Progenitor cell of endocrine pancreas (in vitro differentiated cells): Measurements from ENCODE around the gene RLF. TPM values are rescaled to one million over a fixed set of nuclear protein-coding genes. Genes with fewer than 3 reads are reported as not detected.

Experiments
- DNase-seq: peaks from one replicate; pipeline ENCODE4 v3.0.0; 2021; ENCODE audit warnings: low spot score; ENCODE audit not compliant: unreplicated experiment
- H3K27ac Mint-ChIP-seq: 2 replicates; pipeline ENCODE4 v1.8.0; 2021; ENCODE audit warnings: mild to moderate bottlenecking, moderate library complexity, mixed read lengths
- H3K27me3 Mint-ChIP-seq: 2 replicates; pipeline ENCODE4 v1.8.0; 2021; ENCODE audit warnings: mixed read lengths
- H3K36me3 Mint-ChIP-seq: 2 replicates; pipeline ENCODE4 v1.8.0; 2022; ENCODE audit warnings: mixed read lengths; ENCODE audit not compliant: insufficient read depth
- H3K4me1 Mint-ChIP-seq: 2 replicates; pipeline ENCODE4 v1.8.0; 2021; ENCODE audit warnings: low read depth, mixed read lengths
- H3K4me3 Mint-ChIP-seq: 2 replicates; pipeline ENCODE4 v1.8.0; 2021; ENCODE audit warnings: low read depth, mild to moderate bottlenecking, moderate library complexity, mixed read lengths
- H3K9me3 Mint-ChIP-seq: 2 replicates; pipeline ENCODE4 v1.8.0; 2021; ENCODE audit warnings: low read depth, mixed read lengths
- total RNA-seq: library from RNA; stranded (reverse); gene quantifications from 2 replicates; pipeline ENCODE4 v1.2.1, GENCODE V29; 2021
- TF ChIP-seq, protein P1 (sequence below): fragments of 200-600 bp; sonication (generic); IDR thresholded peaks from one replicate; pipeline ENCODE4 v1.5.0; 2021; ENCODE audit warnings: antibody characterized with exemption, mild to moderate bottlenecking; ENCODE audit not compliant: unreplicated experiment

The RLF gene
- total RNA-seq, 1 donor from 2014 or later: 20.5 TPM

DNA sequence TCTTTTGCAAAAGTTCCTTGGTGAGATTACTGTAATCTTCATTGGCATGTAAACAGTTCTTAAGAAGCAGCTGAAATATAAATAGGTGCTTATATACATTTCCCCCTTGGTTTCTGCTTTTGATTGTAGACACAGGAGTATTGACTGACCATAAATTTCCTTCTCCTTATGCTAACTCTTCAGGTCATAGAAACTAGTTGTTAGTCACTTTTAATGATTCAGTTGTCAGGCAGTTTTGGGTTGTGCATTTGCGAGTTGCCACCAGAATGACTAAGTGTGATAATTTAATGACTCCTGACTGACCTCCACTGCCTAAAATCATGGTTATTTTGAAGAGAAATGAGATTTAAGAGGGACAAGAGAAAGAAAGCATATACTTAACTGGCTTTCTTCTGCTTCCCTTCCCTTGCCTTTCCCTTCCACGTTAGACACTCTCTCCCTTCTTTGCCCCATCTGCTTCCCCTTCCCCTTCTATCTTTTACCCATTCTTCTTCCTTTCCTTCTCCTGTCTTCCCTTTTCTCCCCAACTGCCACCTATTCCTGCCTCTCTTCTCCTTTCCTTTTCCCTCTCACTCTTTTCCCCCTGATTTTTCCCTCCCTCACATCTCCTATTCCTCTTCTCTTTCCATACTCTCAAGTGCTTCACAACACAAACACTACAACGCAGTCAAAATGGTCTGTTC lies 109.1 kb downstream of the RLF start:
- H3K4me3 Mint-ChIP-seq: no peak overlapping the region

DNA sequence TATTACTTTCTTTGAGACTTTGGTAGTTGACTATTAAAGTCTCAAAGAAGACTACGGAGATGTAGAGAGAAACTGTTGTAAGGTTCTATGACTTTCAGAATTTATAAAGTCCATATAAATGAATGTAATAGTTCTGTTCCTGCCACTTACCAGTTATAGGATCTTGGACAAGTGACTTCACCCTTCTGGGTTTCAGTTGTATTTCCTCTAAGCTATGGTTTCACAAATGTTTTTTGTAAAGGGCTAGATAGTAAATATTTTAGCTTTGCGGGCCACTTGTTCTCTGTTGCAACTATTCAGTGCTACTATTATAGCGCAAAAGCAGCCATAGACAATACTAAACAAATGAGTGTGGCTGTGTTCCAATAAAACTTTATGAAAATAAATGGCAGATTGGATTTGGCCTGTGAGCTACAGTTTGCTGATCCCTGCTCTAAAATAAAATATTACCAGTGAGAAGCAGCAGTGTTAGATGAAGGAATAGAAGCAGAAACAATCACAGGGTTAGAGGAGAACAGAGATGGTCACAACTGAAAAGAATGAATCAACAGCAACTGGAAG lies 111.5 kb downstream of the RLF start:
- no peak overlapping the region for H3K4me3 Mint-ChIP-seq
- TF ChIP-seq, protein P1, sequence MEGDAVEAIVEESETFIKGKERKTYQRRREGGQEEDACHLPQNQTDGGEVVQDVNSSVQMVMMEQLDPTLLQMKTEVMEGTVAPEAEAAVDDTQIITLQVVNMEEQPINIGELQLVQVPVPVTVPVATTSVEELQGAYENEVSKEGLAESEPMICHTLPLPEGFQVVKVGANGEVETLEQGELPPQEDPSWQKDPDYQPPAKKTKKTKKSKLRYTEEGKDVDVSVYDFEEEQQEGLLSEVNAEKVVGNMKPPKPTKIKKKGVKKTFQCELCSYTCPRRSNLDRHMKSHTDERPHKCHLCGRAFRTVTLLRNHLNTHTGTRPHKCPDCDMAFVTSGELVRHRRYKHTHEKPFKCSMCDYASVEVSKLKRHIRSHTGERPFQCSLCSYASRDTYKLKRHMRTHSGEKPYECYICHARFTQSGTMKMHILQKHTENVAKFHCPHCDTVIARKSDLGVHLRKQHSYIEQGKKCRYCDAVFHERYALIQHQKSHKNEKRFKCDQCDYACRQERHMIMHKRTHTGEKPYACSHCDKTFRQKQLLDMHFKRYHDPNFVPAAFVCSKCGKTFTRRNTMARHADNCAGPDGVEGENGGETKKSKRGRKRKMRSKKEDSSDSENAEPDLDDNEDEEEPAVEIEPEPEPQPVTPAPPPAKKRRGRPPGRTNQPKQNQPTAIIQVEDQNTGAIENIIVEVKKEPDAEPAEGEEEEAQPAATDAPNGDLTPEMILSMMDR: no peak
- H3K27ac Mint-ChIP-seq: no peak overlapping the region
- no peaks in the 10 kb centered on the region for H3K27me3 Mint-ChIP-seq
- H3K9me3 Mint-ChIP-seq: no peaks in the 10 kb centered on the region
- H3K4me1 Mint-ChIP-seq: no peaks in the 10 kb centered on the region
- DNase-seq: no peak
- H3K36me3 Mint-ChIP-seq: peaks cover 18% of the 10 kb centered on the region

More for the DNA sequence above, 109.1 kb downstream of the RLF start:
- Mint-ChIP-seq H3K9me3 (no peaks in the 10 kb centered on the region), H3K4me1 (peaks cover 3% of the 10 kb centered on the region), H3K27ac (no peak overlapping the region), H3K27me3 (no peaks in the 10 kb centered on the region), H3K36me3 (peaks cover 18% of the 10 kb centered on the region)
- no peak for DNase-seq
- TF ChIP-seq, protein P1: no peak

DNA sequence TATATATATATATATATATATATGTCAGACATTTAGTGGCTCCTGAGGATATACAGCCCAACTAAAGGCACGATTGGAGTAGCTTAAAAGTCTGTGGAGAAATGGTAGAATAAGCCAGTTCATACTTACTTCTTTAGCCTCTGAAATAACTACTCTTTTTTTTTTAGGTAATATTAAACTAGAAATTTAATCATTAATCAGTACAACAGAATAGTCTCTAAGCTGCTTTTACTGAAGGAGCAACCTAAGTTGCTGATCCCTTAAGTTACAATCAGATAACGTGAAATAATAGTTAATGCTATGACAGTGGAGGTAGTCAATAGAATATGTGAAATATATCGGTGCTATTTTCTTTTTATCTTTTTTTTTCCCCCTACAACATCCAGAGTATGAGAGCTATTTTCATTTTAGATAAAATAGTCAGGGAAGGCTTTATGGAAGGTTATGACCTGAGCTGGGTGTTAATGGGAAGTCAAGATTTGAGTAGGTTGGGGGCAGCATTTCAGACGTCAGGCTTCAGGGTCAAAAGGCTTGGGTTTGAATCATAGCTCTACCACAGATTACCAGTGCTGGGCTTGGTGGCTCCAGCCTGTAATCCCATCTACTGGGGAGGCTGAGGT lies 112.5 kb downstream of the RLF start:
- Mint-ChIP-seq H3K27me3 (no peaks in the 10 kb centered on the region), H3K9me3 (no peaks in the 10 kb centered on the region), H3K36me3 (peaks cover 18% of the 10 kb centered on the region), H3K4me3 (no peak overlapping the region), H3K27ac (no peak overlapping the region), H3K4me1 (no peaks in the 10 kb centered on the region)
- no peak for DNase-seq
- TF ChIP-seq, protein P1: no peak

DNA sequence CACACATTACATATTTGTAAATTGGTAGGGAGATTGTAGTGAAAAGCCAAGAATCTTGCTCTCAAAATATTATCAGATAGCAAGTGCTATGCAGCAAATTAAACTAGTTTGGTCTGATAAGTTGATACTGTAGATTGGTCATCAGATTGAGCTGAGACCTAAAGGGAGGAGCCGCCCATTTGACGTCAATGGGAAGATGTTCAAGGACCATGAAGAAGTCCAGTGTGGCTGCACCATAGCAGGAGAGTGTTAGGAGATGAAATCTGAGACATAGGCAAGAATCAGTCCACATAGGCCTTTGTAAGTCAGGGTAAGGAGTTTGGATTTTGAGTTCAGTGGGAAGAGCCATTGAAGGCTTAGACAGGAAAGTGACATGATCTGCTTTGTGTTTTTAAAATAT lies 113.1 kb downstream of the RLF start:
- no peak for DNase-seq
- Mint-ChIP-seq H3K4me1 (no peaks in the 10 kb centered on the region), H3K9me3 (no peaks in the 10 kb centered on the region), H3K36me3 (peaks cover 18% of the 10 kb centered on the region), H3K4me3 (no peak overlapping the region), H3K27ac (no peak overlapping the region), H3K27me3 (no peaks in the 10 kb centered on the region)
- TF ChIP-seq, protein P1: no peak

DNA sequence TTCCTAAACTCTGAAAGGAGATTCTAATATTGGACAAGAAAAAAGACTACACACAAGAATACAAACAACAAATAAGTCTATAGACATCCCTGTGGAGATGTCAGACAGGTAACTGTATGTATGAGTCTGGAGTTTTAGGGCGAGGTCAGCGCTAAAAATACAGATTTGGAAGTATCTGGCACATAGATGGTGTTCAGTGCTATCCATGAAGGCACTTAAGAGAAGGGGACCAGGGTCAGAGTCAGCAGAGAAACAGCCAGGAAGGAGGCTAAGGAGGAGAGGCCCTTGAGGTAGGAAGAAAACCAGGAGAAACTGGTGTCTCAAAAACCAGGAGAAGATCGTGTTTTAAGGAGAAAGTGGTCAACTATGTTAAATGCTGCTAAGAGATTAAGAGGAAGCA lies 114.9 kb downstream of the RLF start:
- H3K4me3 Mint-ChIP-seq: no peak overlapping the region
- H3K4me1 Mint-ChIP-seq: no peaks in the 10 kb centered on the region
- TF ChIP-seq, protein P1: no peak
- H3K36me3 Mint-ChIP-seq: peaks cover 9% of the 10 kb centered on the region
- no peaks in the 10 kb centered on the region for H3K9me3 Mint-ChIP-seq
- no peak for DNase-seq
- no peaks in the 10 kb centered on the region for H3K27me3 Mint-ChIP-seq
- H3K27ac Mint-ChIP-seq: no peak overlapping the region
